K562 (cell line): ENCODE data around the gene RAD54L. TPM values are rescaled to one million over a fixed set of nuclear protein-coding genes. Genes with fewer than 3 reads are reported as not detected.

Source experiments
- ATAC-seq: fragments of 200-7000 bp; cut with Tn5 transposase; 3 replicates; pipeline ENCODE4 v1.9.1; 2020; ENCODE audit warnings: moderate library complexity
- BruUV-seq: library from RNA; stranded (reverse); fragments of 400-500 nt; replicated peaks from 2 replicates; lab custom pipeline; 2021; lab: Mats Ljungman, UMichigan
- CTCF ChIA-PET: fragments of 300-600 bp; formaldehyde crosslinking; extraction: SDS; loops from one replicate; lab custom pipeline; 2021; ENCODE audit warnings: low intra/inter-chr PET ratio; lab: Yijun Ruan, JAX
- POLR2A ChIA-PET: fragments of 300-600, 350-650 bp; sonication (Branson Sonifier 250); formaldehyde crosslinking; extraction: SDS; loops from one replicate; lab custom pipeline; 2021; ENCODE audit warnings: antibody characterized with exemption, inconsistent platforms; lab: Yijun Ruan, JAX
- DNase-seq, 4 experiments: peaks; one replicate each; pipeline versions ENCODE4 v3.0.0 to v3.0.0-alpha.2; 2011 to 2018; ENCODE audit warnings: low spot score in 3 of 4, mixed read lengths in 3 of 4; ENCODE audit errors: extremely low read depth in 1 of 4
- FAIRE-seq: peaks from 2 replicates; lab custom pipeline; 2011; peaks lifted over from hg19 to GRCh38; lab: Jason Lieb, UNC
- H2AFZ ChIP-seq: 2 replicates; pipeline ENCODE4 v1.6.0; 2011; ENCODE audit warnings: low read depth, low read length, control low read depth, inconsistent platforms
- H3K27ac ChIP-seq: fragments of 200-600 bp; 3 replicates; pipeline ENCODE4 v1.8.0; 2011; ENCODE audit warnings: low read depth, mild to moderate bottlenecking, control low read depth, inconsistent platforms, low read length, moderate library complexity, mixed read lengths; ENCODE audit errors: extremely low read depth
- H3K27me3 ChIP-seq, 2 experiments: fragments of 300-600 bp in 1 of 2; 2 replicates in 1 of 2; 3 replicates in 1 of 2; pipeline versions ENCODE4 v1.6.0 to v1.8.0; 2011; ENCODE audit warnings: inconsistent platforms in 2 of 2, low read length in 2 of 2, mild to moderate bottlenecking in 1 of 2, mixed read lengths in 1 of 2, moderate library complexity in 1 of 2; ENCODE audit not compliant: control insufficient read depth in 2 of 2, insufficient read depth in 2 of 2
- H3K36me3 ChIP-seq: fragments of 300-600 bp; 3 replicates; pipeline ENCODE4 v1.8.0; 2011; ENCODE audit warnings: mild to moderate bottlenecking, low read length, inconsistent platforms; ENCODE audit not compliant: control insufficient read depth, insufficient read depth
- H3K4me1 ChIP-seq, 2 experiments: fragments of 200-600 bp in 1 of 2; replicated peaks in 1 of 2; 2 replicates in 1 of 2; 3 replicates in 1 of 2; pipeline versions ENCODE4 v1.5.1 to v1.8.0; 2011; ENCODE audit warnings: inconsistent platforms in 2 of 2, low read length in 2 of 2, mild to moderate bottlenecking in 1 of 2, mixed read lengths in 1 of 2, moderate library complexity in 1 of 2; ENCODE audit not compliant: control insufficient read depth in 2 of 2, insufficient read depth in 2 of 2
- H3K4me2 ChIP-seq: 2 replicates; pipeline ENCODE4 v1.6.1; 2011; ENCODE audit warnings: low read length, control low read depth, inconsistent platforms, mixed read lengths; ENCODE audit not compliant: insufficient read depth
- H3K4me3 ChIP-seq: fragments of 200-600 bp; sonication (generic), shearing (Covaris generic); 2 replicates; pipeline ENCODE4 v1.5.1; 2016; ENCODE audit warnings: control low read depth, inconsistent platforms
- H3K79me2 ChIP-seq: fragments of 200-600 bp; 3 replicates; pipeline ENCODE4 v1.8.0; 2011; ENCODE audit warnings: low read length, inconsistent platforms; ENCODE audit not compliant: control insufficient read depth, insufficient read depth
- H3K9ac ChIP-seq, 2 experiments: 2 replicates each; pipeline versions ENCODE4 v1.6.0 to v1.6.1; 2011; ENCODE audit warnings: low read depth in 2 of 2, low read length in 2 of 2, control low read depth in 1 of 2, inconsistent platforms in 1 of 2, mild to moderate bottlenecking in 1 of 2, mixed read lengths in 1 of 2; ENCODE audit not compliant: insufficient read depth in 1 of 2
- H3K9me1 ChIP-seq: one replicate; pipeline ENCODE4 v1.6.0; 2011; ENCODE audit warnings: inconsistent platforms, mild to moderate bottlenecking, low read length, moderate library complexity; ENCODE audit not compliant: control insufficient read depth, insufficient read depth
- H3K9me3 ChIP-seq: replicated peaks from 2 replicates; pipeline ENCODE4 v1.5.1; 2011; ENCODE audit warnings: low read depth, low read length, inconsistent platforms; ENCODE audit not compliant: control insufficient read depth, insufficient read depth
- H4K20me1 ChIP-seq: replicated peaks from 2 replicates; pipeline ENCODE4 v1.6.1; 2011; ENCODE audit warnings: low read length, inconsistent platforms, mixed read lengths; ENCODE audit not compliant: control insufficient read depth, insufficient read depth
- CBFA2T3 ChIP-seq: fragments of 450-650 bp; IDR thresholded peaks from 2 replicates; pipeline ENCODE4 v1.6.1; 2017
- COPS2 ChIP-seq: fragments of 450-650 bp; conservative IDR thresholded peaks from 2 replicates; pipeline ENCODE4 v1.6.1; 2016; ENCODE audit warnings: mild to moderate bottlenecking, moderate library complexity
- CREB3 ChIP-seq: fragments of 450-650 bp; conservative IDR thresholded peaks from 2 replicates; pipeline ENCODE4 v1.6.1; 2016; ENCODE audit warnings: missing genetic modification characterization, low read depth, mild to moderate bottlenecking, missing compliant biosample characterization, moderate library complexity
- DIDO1 ChIP-seq: fragments of 450-650 bp; IDR thresholded peaks from 2 replicates; pipeline ENCODE4 v1.6.1; 2016; ENCODE audit warnings: low read depth, missing biosample characterization, missing genetic modification characterization
- ELF4 ChIP-seq: fragments of 450-650 bp; formaldehyde crosslinking; IDR thresholded peaks from 2 replicates; pipeline ENCODE4 v1.4.0; 2022; ENCODE audit warnings: missing genetic modification characterization
- ELK1 ChIP-seq: sonication (generic); formaldehyde crosslinking; IDR thresholded peaks from 2 replicates; pipeline ENCODE4 v1.8.1; 2022; ENCODE audit warnings: missing genetic modification reagents
- ETS1 ChIP-seq: conservative IDR thresholded peaks from 2 replicates; pipeline ENCODE4 v1.6.1; 2011; ENCODE audit warnings: low read depth, mild to moderate bottlenecking, low read length; ENCODE audit not compliant: control insufficient read depth
- GABPA ChIP-seq: fragments of 200-800 bp; sonication (Bioruptor generic); conservative IDR thresholded peaks from 2 replicates; pipeline ENCODE4 v1.6.1; 2016; ENCODE audit warnings: low read depth, missing genetic modification characterization, missing compliant biosample characterization
- KLF13 ChIP-seq: fragments of 450-650 bp; IDR thresholded peaks from 2 replicates; pipeline ENCODE4 v1.6.1; 2016; ENCODE audit warnings: missing genetic modification characterization, low read depth, mild to moderate bottlenecking, missing compliant biosample characterization, moderate library complexity, borderline replicate concordance
- LARP7 ChIP-seq: fragments of 450-650 bp; IDR thresholded peaks from 2 replicates; pipeline ENCODE4 v1.6.1; 2016
- MCM2 ChIP-seq: fragments of 450-650 bp; IDR thresholded peaks from 2 replicates; pipeline ENCODE4 v1.6.1; 2017; ENCODE audit warnings: low read depth, mild to moderate bottlenecking
- MCM3 ChIP-seq: fragments of 450-650 bp; IDR thresholded peaks from 2 replicates; pipeline ENCODE4 v1.6.1; 2016
- TAF1 ChIP-seq: IDR thresholded peaks from 2 replicates; pipeline ENCODE4 v1.6.1; 2011; ENCODE audit warnings: mild to moderate bottlenecking, low read length, moderate library complexity; ENCODE audit not compliant: insufficient read depth, control insufficient read depth, severe bottlenecking; ENCODE audit errors: extremely low read depth
- TEAD1 ChIP-seq, 2 experiments: fragments of 450-650 bp in 1 of 2; sonication (generic) in 1 of 2; formaldehyde crosslinking; IDR thresholded peaks; 2 replicates each; pipeline versions ENCODE4 v1.4.0 to v1.8.0; 2020 to 2022; ENCODE audit warnings: mild to moderate bottlenecking in 2 of 2, missing genetic modification reagents in 1 of 2
- ZBTB43 ChIP-seq: sonication (generic); formaldehyde crosslinking; IDR thresholded peaks from 2 replicates; pipeline ENCODE4 v1.8.0; 2023; ENCODE audit warnings: mild to moderate bottlenecking, missing genetic modification reagents
- ZNF431 ChIP-seq: sonication (generic); formaldehyde crosslinking; IDR thresholded peaks from 2 replicates; pipeline ENCODE4 v1.8.0; 2022; ENCODE audit warnings: mild to moderate bottlenecking, missing genetic modification reagents
- WGBS: fragments of 100-300 bp; shearing (Covaris generic); methylation state at CpG from one replicate; pipeline ENCODE4 v1.1.6; 2016; ENCODE audit warnings: low coverage, mixed read lengths; ENCODE audit not compliant: insufficient coverage; ENCODE audit errors: missing lambda C conversion rate; 5-methylcytosine and 5-hydroxymethylcytosine counted together
- in situ Hi-C: fragments of 300-500 bp; cut with MboI; formaldehyde crosslinking; loops from 4 replicates; pipeline ENCODE4 v1.15.0; 2018; ENCODE audit warnings: inconsistent platforms, mixed read lengths
- intact Hi-C: fragments of 100-400 bp; cut with micrococcal nuclease; formaldehyde crosslinking; loops from 2 replicates; pipeline ENCODE4 v1.14.2; 2022
- polyA plus RNA-seq, 8 experiments: library from polyadenylated mRNA; depleted of rRNA in 4 of 8; stranded (reverse) in 5 of 8; unstranded in 3 of 8; fragments of >200 nt; fragmentation: Nextera tagmentation in 2 of 8; fragmentation: Illumina TruSeq in 1 of 8; extraction: Ambion mirVana in 2 of 8; extraction: Trizol in 1 of 8; gene quantifications; 2 replicates each; pipeline versions ENCODE4 v1.2.1 to v1.2.3, GENCODE V29; 2011 to 2014; ENCODE audit warnings: inconsistent platforms in 1 of 8, missing spikeins in 1 of 8
- total RNA-seq, 7 experiments: library from RNA; depleted of rRNA in 6 of 7; stranded (reverse); fragments of >200 nt in 6 of 7; fragmentation: Illumina TruSeq in 2 of 7; extraction: Trizol in 2 of 7; gene quantifications; 2 replicates each; pipeline versions ENCODE4 v1.2.1 to v1.2.3, GENCODE V29; 2011 to 2021; ENCODE audit warnings: low replicate concordance in 1 of 7

Gene RAD54L
- total and polyA plus RNA-seq, 9 of the 15 experiments (the other 6 are each of a cell fraction or from before 2014, with no cell fraction given) = 17.9 to 92.3 (median 37.5) TPM

GRCh38 chr1:46303872-46304326 is 56.3 kb downstream of the RAD54L start:
- peaks cover 38% of the 10 kb centered on the region for H4K20me1 ChIP-seq
- TSS peak; percentile 79 for BruUV-seq
- 0% methylated on average over 14 of the region's 14 CpGs for WGBS
- H3K9me3 ChIP-seq = no peaks in the 10 kb centered on the region
- H3K79me2 ChIP-seq = peaks cover 100% of the 10 kb centered on the region
- in situ Hi-C loops (no loop called here), intact Hi-C loops (loop anchor here (1.0 to 5.0 kb wide), 2 partner anchors 36 to 57 kb away; partner anchors contain the start of genes NSUN4 and RAD54L)
- H3K4me3 ChIP-seq = peak overlapping the region; percentile 76
- no peak for FAIRE-seq
- no peak for ATAC-seq
- DNase-seq = no peak
- peak overlapping the region; percentile 97 for H3K4me2 ChIP-seq
- peaks cover 31 to 44% of the 10 kb centered on the region in 2 experiments; a peak in 4 of 5 replicates for H3K4me1 ChIP-seq
- H3K9me1 ChIP-seq = no peaks in the 10 kb centered on the region
- H2AFZ ChIP-seq = peak overlapping the region; percentile 96
- ChIA-PET POLR2A (interaction anchor here (0.6 to 3.5 kb wide), 18 partner anchors 10 to 1538 kb away, joined by 3 to 46 read pairs (median 5); partner anchors contain the start of genes NSUN4 and RAD54L), CTCF (interaction anchor here (0.9 kb wide), 1 partner anchor 44 kb away, joined by 4 read pairs; no protein-coding TSS in a partner anchor)
- H3K36me3 ChIP-seq = peaks cover 49% of the 10 kb centered on the region
- peak overlapping the region; percentile 98 to 100 for H3K9ac ChIP-seq
- no peaks in the 10 kb centered on the region for H3K27me3 ChIP-seq
- H3K27ac ChIP-seq = peak overlapping the region; percentile 96
- TF ChIP-seq TAF1 (peak; percentile 31), LARP7 (no peak), MCM3 (no peak), MCM2 (no peak), ELK1 (CRISPR knock-in tag) (no peak), COPS2 (no peak), ELF4 (CRISPR knock-in tag) (no peak), KLF13 (tag) (no peak), GABPA (tag) (no peak), CREB3 (tag) (no peak), ZNF431 (CRISPR knock-in tag) (no peak), DIDO1 (tag) (no peak), TEAD1 (CRISPR knock-in tag; IDR thresholded peaks at IDR 0.05) (no peak), CBFA2T3 (no peak), ETS1 (no peak), ZBTB43 (CRISPR knock-in tag) (peak; percentile 79; the same call in 1 of the 2 replicates)
